Activated CD4-positive, alpha-beta T cell treated with anti-CD3 and anti-CD28 coated beads, Interleukin-2, amount 50 U/mL, for 48 hours (primary cell): ENCODE results near the gene SAT2.
"Not testable (repeated sequence)": the region's sequence is repeated elsewhere in the genome, so short reads cannot be mapped to it uniquely, and the experiment has no call there.

ENCODE experiments used
- DNase-seq, 2 experiments: peaks; one replicate each; pipeline ENCODE4 v3.0.0-alpha.2; 2020

Gene SAT2

DNA sequence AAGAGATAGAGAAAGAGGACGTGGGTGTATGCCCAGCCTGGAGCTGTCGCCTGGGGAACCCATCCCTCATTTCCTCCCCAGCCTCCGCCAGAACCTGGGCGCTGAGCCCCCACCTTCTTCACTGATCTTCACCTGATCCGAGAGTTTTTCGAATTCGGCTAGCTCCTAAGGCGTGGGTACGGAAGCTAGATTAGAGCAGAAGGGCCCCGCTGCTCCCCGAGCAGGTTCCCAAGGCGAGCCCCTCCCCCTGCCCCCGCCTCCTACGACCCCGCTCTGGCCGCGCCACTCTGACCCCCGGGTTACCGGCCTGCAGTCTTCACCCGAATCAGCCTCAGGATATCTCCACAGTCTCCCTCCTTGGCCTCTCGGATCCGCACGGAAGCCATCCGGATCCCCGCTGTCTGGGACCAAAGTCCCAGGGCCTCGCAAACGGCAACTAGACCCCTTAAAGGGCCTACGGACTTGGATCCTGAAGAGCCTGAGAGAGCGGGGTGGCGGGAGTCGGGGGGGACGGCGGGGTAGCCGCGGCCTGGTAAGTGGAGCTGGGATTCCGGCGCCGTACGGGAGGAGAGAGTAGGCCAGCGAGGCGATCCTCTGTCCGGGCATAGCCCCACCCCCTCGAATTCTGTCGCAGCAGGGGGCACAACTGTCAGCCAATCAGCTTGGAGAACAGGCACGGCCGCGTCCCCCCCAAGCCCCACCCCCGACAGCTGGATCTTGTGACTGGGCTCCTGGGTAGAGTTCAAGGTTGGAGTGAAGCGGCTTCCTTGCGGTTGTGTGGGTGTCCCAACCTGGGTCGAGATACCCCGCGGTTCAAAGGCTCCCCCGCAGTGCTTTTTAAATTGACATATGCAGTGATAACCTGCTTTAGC, at the start of gene SAT2:
TSS of gene SAT2 (minus strand) at position 572 of the 872 bp plus-strand sequence. CDS start at position 386, 186 bp downstream.
- DNase-seq: peak; percentile 88 to 90

DNA sequence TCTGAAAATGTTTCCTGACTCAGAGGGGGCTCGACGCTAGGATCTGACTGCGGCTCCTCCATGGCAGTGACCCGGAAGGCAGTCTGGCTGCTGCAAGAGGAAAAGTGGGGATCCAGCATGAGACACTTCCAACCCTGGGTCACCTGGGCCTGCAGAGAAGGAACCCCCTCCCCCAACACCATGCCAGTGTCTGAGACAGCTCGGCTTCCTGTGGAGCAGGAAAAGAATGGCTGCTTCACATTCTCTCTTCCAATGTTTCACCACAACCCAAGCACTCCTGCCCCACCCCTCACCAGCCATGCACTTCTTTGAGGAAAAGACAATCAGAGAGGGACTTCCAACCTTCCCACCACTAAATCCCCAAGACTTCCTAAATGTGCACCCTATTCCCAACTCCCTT, 48.9 kb upstream of the SAT2 start:
- no peak for DNase-seq

DNA sequence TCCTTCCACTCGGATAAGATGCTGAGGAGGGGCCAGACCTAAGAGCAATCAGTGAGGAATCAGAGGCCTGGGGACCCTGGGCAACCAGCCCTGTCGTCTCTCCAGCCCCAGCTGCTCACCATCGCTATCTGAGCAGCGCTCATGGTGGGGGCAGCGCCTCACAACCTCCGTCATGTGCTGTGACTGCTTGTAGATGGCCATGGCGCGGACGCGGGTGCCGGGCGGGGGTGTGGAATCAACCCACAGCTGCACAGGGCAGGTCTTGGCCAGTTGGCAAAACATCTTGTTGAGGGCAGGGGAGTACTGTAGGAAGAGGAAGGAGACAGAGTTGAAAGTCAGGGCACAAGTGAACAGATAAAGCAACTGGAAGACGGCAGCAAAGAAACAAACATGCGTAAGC, 47.3 kb upstream of the SAT2 start:
- no peak for DNase-seq

DNA sequence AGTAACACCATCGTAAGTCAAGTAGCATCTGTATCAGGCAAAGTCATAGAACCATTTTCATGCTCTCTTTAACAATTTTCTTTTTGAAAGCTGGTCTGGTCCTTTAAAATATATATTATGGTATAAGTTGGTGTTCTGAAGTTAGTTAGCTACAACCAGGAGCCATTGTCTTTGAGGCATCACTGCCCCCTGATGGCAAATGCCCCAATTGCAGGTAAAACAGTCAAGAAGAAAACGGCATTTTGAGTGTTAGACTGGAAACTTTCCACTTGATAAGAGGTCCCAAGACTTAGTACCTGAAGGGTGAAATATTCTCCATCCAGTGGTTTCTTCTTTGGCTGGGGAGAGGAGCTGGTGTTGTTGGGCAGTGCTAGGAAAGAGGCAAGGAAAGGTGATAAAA, 45.6 kb upstream of the SAT2 start:
- DNase-seq: peak; percentile 67 to 68

DNA sequence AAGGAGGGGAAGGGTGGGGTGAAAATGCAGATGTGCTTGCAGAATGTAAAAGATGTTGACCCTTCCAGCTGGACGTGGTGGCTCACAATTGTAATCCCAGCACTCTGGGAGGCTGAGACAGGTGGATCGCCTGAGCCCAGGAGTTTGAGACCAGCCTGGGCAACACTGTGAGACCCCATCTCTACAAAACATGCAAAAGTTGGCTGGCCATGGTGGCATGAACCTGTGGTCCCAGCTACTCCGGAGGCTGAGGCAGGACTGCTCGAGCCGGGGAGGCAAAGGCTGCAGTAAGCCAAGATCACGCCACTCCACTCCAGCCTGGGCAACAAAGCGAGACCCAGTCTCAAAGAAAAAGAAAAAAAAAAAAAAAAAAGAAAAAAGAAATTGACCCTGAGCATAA, 40.9 kb upstream of the SAT2 start:
- no peak for DNase-seq

DNA sequence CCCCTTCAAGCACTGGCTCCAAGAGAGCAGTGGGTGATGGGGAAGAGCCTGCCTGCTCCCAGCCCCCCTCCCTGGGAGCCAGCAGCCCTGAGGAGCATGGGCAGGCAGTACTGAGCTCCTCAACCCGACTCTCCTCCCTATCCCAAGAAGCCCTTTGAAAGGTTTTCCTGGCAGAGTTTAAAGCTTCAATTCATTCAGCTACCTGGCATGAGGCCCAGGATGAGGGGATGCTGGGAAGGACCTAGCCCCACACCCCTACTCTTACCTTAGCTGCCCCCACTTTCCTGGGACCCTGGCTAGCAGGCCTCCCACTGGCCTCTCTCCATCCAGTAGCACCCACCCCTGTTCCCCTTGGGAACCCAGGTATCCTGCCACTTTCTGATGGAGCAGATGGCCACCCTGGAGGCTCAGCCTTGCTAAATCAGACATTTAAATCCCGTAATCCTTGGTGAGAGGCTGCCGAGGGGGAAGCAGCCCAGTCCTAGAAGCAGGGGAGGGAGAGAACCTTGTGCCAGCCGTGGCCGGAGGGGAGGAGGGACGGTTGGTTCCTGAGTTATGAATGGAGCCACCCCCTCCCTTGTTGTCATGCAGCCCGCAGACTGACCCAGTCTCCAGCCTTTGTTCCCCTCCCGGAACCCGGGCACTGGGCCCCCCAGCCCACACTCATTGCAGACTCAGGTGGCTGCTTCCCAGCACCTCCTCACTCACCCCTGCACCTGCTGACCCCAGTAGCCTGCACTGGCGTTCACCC, 40.2 kb upstream of the SAT2 start:
- DNase-seq: no peak

DNA sequence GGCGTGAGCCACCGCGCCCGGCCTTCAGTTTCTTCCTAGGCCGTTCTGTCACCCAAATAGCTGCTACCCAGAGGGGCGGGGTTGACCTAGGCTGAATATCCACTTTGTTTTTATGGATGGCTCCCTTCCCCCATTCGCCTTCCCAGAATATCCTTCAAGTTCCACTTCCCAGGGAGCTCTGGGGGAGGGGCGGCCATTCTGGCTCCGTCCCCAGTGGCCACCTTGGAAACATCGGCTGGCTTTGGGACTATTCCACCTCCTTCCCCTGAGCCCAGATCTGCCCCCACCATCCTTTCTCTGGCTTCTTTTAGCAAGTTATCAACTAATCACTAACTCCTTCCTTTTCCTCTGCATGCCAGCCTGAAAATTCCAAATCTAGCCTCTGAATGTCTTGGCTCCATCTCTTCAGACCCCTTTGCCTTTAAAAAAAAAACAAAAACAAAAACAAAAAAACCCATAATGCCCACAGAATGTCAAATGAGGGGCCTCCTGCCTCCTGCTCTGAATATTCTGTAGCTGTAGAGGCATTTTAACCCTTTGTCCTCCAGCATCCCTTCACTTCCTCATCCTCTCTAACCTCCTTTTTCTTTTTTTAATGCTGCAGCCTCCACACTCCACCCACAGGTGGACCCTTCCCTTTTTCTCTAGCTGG, 29.5 kb upstream of the SAT2 start:
- DNase-seq: no peak

DNA sequence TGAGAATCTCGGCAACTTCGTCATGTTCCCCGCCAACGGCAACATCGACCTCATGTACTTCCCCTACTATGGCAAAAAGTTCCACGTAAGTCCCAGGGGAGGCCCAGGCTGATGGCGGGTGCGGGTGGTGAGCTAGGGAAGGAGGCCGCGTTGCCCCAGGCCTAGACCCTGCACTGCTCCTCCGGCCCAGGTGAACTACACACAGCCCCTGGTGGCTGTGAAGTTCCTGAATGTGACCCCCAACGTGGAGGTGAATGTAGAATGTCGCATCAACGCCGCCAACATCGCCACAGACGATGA, 27.9 kb upstream of the SAT2 start:
- DNase-seq: no peak

DNA sequence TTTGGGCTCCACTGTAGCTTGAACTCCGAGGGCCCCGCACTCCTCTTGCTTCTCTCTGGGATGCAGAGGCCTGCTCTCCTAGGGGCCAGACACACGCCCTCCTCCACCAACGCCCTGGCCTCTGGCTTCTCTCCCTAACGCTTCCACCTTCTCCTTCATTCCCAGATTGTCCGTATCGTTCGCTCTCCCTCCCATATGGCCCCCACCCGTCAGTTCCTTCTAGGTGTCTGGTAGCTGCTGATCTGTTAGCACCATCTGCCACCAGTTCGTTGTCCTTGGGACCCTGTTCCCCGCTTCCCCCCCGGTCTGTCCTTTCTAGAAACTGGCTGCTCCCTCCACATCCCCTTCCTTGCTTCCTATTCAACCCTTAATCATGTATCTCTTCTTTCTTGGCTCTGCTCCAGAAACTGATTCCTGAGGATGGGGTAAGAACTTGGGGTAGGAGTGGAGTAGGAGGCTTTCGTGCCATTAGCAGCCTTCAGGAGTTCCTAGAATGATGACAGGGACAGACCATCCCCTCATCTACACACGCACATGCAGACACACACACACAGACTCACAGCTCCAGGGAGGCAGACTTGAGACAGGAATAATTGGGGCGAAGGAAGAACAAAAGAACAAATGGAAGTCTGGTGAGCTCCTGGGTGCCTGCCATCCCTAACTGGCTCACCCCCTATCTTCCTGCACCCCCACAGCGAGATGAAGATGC, 27.4 kb upstream of the SAT2 start:
- DNase-seq: no peak

DNA sequence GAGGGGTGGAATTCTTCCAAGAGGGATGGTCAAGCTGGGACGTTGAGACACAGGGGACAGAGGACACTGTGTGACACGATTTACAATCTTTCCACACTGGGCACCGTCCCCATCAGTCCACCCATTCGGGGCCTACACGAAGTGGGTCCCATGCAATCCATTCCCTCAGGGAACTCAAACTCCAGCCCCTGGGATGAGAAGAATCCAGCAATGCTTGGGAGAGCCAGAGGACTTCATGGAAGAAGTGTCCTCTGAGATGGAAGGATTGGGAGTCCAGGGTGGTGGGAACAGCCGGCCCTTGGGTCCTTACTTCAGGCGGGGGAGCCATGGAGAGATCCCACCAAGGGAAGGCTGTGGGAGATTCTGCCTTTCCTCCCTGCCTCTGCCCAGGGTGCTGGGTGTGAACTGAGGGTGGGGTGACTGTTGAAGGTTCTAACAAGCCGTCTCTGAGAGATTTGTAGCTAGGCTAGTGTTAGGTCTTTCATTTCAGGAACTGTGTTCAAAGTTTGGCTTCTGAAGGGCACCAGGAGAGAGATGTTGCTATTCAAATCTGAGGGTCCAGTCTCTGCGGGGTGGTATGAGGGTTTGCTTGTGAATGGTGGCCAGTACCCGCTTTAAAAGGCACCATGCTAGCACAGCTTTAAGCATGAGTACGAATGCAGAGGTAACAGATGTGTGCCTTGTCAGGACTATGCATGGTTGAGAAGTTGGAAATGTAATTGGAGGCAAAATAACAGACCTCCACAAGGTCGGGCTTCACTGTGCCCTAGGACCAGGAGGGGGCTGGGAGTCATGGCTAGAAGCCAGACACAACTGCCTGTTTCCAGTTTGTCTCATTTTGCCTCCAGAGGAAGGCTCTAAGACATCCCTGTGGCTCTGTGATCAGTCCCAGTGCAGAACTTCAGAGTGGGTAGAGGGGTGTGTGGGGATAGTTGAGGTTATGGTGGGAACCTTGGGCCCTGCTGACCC, 25.1 kb upstream of the SAT2 start:
- DNase-seq: no peak

DNA sequence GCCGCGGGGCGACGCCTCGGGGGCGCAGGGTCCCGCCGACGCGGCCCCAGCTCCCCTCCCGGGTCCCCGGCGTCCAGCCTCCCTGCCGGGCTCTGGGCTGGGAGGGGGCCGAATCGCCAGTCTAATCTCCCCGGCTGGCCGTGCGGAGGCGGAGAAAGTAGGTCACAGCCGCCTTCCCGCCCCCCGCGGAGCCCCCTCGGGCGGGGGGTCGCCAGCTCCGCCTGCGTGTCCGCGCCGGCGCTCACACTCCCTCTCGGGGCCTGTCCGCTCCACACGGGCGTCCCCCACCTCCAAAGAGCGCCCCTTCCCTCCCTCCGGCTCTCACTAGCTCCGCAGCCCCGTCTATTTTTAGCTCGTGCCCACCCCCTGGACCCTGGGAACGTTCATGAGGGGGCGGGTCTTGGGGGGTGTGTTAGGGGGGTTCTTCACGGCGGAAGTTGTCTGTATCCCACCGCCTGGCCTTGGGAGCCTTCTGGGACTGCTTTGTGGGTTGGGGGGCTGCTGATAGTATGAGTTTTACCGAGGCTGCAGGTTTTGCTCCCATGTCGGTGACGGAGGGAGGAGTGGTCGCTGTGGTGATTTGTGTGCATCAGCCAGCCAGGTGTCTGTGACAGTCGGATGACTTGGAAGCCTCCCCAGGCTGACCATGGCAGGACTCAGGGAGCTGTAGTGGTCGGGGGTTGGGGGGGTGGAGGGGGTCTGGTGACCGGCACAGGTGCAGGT, 24.2 kb upstream of the SAT2 start:
- DNase-seq: no peak

DNA sequence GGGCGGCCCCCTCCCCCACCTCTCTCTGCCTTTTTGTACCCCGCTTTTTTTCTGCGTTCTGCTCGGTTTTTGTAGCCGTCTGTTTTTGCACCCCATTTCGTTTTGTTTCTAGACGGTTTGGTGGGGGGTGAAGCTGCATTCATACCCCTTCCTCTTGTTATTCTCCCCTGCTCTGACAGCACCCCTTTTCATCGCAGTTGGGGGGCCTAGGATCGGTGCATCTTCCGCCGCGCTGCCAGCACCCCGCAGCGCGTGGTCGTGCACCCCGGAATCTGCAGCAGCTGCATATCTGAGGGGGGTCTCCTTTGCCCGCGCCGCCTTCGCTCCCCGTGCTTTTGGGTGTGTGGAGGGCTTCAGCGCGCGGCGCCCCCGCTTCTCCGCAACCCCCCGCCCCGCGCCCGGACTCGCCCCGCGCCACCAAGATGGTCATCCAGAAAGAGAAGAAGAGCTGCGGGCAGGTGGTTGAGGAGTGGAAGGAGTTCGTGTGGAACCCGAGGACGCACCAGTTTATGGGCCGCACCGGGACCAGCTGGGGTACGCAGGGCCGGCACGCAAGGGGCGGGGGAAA, 23.6 kb upstream of the SAT2 start:
- no peak for DNase-seq

DNA sequence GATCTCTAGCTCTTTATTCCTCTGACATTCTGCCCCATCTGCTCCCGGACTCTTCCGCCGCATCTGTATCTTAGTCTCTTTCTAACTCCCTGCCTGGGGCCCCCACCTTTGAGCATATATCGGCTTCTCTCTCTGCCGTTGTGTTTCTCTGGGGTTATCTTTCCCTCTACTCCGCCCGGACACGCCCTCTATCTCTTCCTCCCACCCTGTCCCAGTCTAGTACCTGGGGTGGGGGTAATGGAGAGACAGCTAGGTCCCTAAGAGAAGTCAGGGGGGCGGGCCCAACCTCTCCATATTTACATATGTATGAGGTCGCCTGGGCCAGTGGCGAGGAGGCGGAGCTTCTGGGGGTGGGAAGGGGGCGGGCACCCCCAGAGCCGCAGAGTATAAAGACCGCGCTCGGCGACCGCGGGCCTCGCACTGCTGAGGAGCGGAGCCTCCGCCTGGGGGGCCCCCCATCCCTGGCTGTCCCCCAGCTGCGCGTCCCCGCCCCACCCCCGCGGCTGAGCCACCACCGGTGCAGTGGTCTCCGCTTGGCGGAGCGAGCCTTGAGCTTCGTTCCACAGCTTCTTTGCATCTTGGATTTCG, 23.0 kb upstream of the SAT2 start, which contains the start of gene ATP1B2:
TSS of gene ATP1B2 (plus strand) at position 418 of the 588 bp plus-strand sequence. CDS start 593 bp downstream, outside the sequence.
- peak; percentile 74 to 77 for DNase-seq

DNA sequence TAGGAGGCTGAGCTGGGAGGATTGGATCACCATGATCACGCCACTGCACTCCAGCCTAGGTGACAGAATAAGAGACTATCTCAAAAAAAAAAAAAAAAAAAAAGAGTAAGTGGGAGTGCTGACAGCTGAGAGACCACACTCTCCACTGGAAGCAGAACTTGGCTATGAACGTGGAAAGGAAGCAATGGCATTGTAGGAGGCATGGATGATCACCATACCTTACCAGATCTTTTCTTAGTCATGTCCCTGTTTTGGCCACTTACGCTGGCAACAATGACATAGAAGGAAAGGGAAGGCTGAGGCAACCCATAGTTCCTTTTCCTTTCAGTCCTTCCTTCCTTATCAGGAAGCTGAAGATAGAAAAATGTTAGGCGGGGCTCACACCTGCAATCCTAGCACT, 19.4 kb upstream of the SAT2 start:
- no peak for DNase-seq

DNA sequence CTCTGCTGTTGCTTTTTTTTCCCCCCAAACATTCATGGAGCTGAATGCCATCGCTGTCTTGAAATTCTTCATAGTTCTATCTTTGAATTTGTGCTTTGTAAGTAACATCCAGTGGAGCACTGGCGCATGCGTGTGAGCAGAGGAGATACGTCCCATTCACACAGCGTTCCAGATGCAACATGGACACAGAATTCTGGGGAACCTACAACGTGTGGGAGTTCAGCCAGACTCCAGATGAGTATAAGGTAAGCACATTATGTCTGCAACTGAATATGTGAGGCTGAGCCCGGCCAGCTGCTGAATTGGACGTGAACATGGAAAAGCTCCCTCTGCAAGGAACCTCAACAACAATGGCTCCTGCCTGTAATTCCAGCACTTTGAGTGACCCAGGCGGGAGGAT, 18.8 kb upstream of the SAT2 start:
- DNase-seq: no peak

DNA sequence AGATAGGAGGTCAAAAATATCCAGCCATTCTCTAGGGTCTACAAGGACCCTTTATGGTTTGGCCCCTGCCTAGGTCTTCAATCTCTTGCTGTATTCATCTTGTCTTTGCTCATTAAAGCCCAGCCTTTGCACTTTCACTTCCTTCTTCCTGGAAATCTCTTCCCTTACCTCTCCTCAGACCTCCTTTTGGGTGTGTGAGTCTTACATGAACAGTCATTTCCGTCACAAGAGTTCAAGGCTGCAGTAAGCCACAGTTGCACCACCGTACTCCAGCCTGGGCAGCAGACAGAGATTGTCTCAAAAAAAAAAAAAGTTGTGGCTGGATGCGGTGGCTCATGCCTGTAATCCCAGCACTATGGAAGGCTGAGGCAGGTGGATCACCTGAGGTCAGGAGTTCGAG, 17.2 kb upstream of the SAT2 start:
- DNase-seq: no peak

DNA sequence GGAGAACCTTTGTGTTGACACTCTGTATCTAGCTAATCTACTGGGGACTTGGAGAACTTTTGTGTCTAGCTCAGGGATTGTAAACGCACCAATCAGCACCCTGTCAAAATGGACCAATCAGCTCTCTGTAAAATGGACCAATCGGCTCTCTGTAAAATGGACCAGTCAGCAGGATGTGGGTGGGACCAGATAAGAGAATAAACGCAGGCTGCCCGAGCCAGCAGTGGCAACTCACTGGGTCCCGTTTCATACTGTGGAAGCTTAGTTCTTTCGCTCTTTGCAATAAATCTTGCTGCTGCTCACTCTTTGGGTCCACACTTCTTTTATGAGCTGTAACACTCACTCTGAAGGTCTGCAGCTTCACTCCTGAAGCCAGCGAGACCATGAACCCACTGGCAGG, 14.0 kb upstream of the SAT2 start:
- not testable (repeated sequence) for DNase-seq

DNA sequence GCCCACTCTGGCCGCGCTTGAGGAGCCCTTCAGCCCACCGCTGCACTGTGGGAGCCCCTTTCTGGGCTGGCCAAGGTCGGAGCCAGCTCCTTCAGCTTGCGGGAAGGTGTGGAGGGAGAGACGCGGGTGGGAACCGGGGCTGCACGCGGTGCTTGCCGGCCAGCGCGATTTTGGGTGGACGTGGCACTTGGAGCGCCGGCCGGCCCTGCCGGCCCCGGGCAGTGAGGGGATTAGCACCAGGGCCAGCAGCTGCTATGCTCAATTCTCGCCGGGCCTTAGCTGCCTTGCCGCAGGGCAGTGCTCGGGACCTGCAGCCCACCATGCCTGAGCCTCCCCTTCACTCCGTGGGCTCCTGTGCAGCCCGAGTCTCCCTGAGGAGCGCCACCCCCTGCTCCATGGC, 13.2 kb upstream of the SAT2 start:
- DNase-seq: no peak

DNA sequence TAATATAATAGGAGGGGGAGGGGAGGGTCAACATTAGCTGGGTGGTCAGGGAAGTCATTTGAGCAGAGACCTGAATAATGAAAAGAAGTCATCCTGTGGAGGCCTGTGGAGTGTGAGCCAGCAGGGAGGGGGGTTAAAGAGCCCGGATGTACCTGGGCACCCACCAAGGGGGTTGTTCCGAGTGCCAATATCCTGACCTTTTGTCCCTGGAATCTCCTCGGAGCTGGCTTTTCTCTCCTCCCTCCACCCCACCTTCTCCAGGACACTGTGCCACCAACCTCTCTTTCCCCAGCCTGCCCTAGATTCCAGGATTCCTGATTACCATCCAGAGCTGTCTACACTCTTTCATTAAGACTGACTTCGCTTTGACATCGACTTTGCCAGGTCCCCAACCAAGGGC, 8.5 kb upstream of the SAT2 start:
- no peak for DNase-seq

DNA sequence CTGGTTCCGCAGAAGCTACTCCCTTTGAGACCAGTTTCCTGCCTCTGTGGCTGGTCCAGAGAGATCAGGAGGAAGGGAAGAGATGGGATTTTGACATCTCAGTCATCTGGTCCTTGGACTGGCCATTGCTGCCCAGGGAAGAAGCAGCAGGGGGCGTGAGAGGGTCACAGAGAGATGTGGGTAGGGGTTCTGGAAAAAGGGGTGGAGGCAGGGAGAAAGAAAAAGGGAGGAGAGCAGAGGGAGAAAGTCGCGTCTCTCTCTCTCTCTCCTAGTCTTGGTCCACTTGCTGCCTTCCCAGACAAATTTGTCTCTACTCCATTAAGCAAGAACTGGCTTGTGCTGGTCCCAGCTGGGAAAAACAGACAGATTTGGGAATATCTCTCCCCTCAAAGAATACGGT, 6.8 kb upstream of the SAT2 start:
- peak; percentile 31 to 45 for DNase-seq
